Epithelial cell of esophagus (primary cell): ENCODE measurements around the gene FRAS1.
"Not testable (repeated sequence)": the region's sequence is repeated elsewhere in the genome, so short reads cannot be mapped to it uniquely, and the experiment has no call there.

Source experiments
- DNase-seq: peaks from one replicate; pipeline ENCODE4 v3.0.0; 2010; ENCODE audit warnings: low read depth
- H3K4me3 ChIP-seq: 2 replicates; pipeline ENCODE4 v1.5.1; 2011; ENCODE audit warnings: mild to moderate bottlenecking, low read length, control low read depth
- CTCF ChIP-seq: IDR thresholded peaks from 2 replicates; pipeline ENCODE4 v1.5.1; 2011; ENCODE audit warnings: low read depth, mild to moderate bottlenecking, low read length, control low read depth, inconsistent platforms; ENCODE audit not compliant: insufficient read depth; ENCODE audit errors: missing control alignments

Gene FRAS1

GRCh38 chr4:78057135-78057599, at the start of gene FRAS1:
TSS of gene FRAS1 (plus strand) at chr4:78057323. CDS start at chr4:78058010, 687 bp downstream.
- TF ChIP-seq CTCF = no peak
- DNase-seq = peak; percentile 24
- H3K4me3 ChIP-seq = peak within 1 kb of the TSS; percentile 72

- DNase-seq, H3K4me3 ChIP-seq: not testable (repeated sequence)
Observed at GRCh38 chr4:78011003-78011402, 46.1 kb upstream of the FRAS1 start.

GRCh38 chr4:78014889-78015886, 41.9 kb upstream of the FRAS1 start:
- no peak for DNase-seq
- H3K4me3 ChIP-seq = no peak overlapping the region
- TF ChIP-seq CTCF = no peak

- no peak for TF ChIP-seq CTCF
- DNase-seq = no peak
- no peak overlapping the region for H3K4me3 ChIP-seq
Observed at GRCh38 chr4:78018271-78019049, 38.7 kb upstream of the FRAS1 start.

- no peak for DNase-seq
- H3K4me3 ChIP-seq = no peak overlapping the region
Observed at GRCh38 chr4:78019414-78019813, 37.7 kb upstream of the FRAS1 start.

GRCh38 chr4:78020677-78021076, 36.4 kb upstream of the FRAS1 start:
- DNase-seq = peak; percentile 11
- no peak for TF ChIP-seq CTCF
- no peak overlapping the region for H3K4me3 ChIP-seq

More at GRCh38 chr4:78019414-78019813, 37.7 kb upstream of the FRAS1 start:
- no peak for TF ChIP-seq CTCF

GRCh38 chr4:78022517-78022916, 34.6 kb upstream of the FRAS1 start:
- DNase-seq = no peak
- peak; percentile 11 for TF ChIP-seq CTCF
- no peak overlapping the region for H3K4me3 ChIP-seq
